HepG2 (cell line): ENCODE measurements around the gene SLC23A2. TPM values are rescaled to one million over a fixed set of nuclear protein-coding genes. Genes with fewer than 3 reads are reported as not detected.
A peak's percentile ranks its signal among the peaks of the same experiment; 100 is the strongest.
"Not testable (repeated sequence)": the region's sequence is repeated elsewhere in the genome, so short reads cannot be mapped to it uniquely, and the experiment has no call there.

Source experiments
- ARID5B ChIP-seq: IDR thresholded peaks from 2 replicates; pipeline ENCODE4 v1.4.0; 2020; ENCODE audit warnings: mild to moderate bottlenecking, missing genetic modification reagents
- EP300 ChIP-seq, 3 experiments: sonication (generic) in 1 of 3; formaldehyde crosslinking in 1 of 3; IDR thresholded peaks; 2 replicates each; pipeline versions ENCODE4 v1.5.1 to v1.6.1; 2011 to 2020; ENCODE audit warnings: low read depth in 2 of 3, low read length in 2 of 3, borderline replicate concordance in 1 of 3, improper control_type of control experiment in 1 of 3, mild to moderate bottlenecking in 1 of 3, missing genetic modification reagents in 1 of 3, moderate library complexity in 1 of 3
- FOXA1 ChIP-seq, 2 experiments: fragments of 450-650 bp in 1 of 2; sonication (generic) in 1 of 2; formaldehyde crosslinking in 1 of 2; IDR thresholded peaks; 2 replicates each; pipeline versions ENCODE4 v1.4.0 to v1.6.1; 2016 to 2020; ENCODE audit warnings: missing genetic modification reagents in 1 of 2
- HDAC2 ChIP-seq: sonication (generic); formaldehyde crosslinking; IDR thresholded peaks from 2 replicates; pipeline ENCODE4 v1.4.0; 2020; ENCODE audit warnings: missing genetic modification reagents
- ISL2 ChIP-seq: sonication (generic); formaldehyde crosslinking; IDR thresholded peaks from 2 replicates; pipeline ENCODE4 v1.5.0; 2020; ENCODE audit warnings: missing genetic modification reagents
- JUND ChIP-seq: sonication (generic); formaldehyde crosslinking; IDR thresholded peaks from 2 replicates; pipeline ENCODE4 v1.8.0; 2022; ENCODE audit warnings: mild to moderate bottlenecking, missing genetic modification reagents
- KAT8 ChIP-seq: IDR thresholded peaks from 2 replicates; pipeline ENCODE4 v1.6.1; 2016; ENCODE audit warnings: missing genetic modification reagents, missing compliant biosample characterization
- KLF6 ChIP-seq: IDR thresholded peaks from 2 replicates; pipeline ENCODE4 v1.8.0; 2016; ENCODE audit warnings: missing biosample characterization, missing genetic modification reagents
- NCOR1 ChIP-seq: fragments of 200-600 bp; sonication (generic); IDR thresholded peaks from 2 replicates; pipeline ENCODE4 v1.7.0; 2017; ENCODE audit warnings: antibody characterized with exemption, low read length, borderline replicate concordance
- NR2F6 ChIP-seq, 2 experiments: IDR thresholded peaks; 2 replicates each; pipeline ENCODE4 v1.6.1; 2016; ENCODE audit warnings: antibody characterized with exemption in 1 of 2, mild to moderate bottlenecking in 1 of 2
- PHF5A ChIP-seq: IDR thresholded peaks from one replicate; pipeline ENCODE4 v1.6.1; 2018; ENCODE audit warnings: low read depth, missing genetic modification reagents; ENCODE audit not compliant: unreplicated experiment
- PITX1 ChIP-seq: sonication (generic); formaldehyde crosslinking; IDR thresholded peaks from 2 replicates; pipeline ENCODE4 v1.5.1; 2020; ENCODE audit warnings: mild to moderate bottlenecking, missing genetic modification reagents
- SALL1 ChIP-seq: sonication (generic); formaldehyde crosslinking; IDR thresholded peaks from 2 replicates; pipeline ENCODE4 v1.8.0; 2022; ENCODE audit warnings: mild to moderate bottlenecking, missing genetic modification reagents
- SOX13 ChIP-seq, 3 experiments: fragments of 450-650 bp in 1 of 3; sonication (generic) in 1 of 3; formaldehyde crosslinking in 1 of 3; IDR thresholded peaks in 2 of 3; conservative IDR thresholded peaks in 1 of 3; 2 replicates each; pipeline versions ENCODE4 v1.5.0 to v1.6.1; 2016 to 2020; ENCODE audit warnings: antibody characterized with exemption in 1 of 3, mild to moderate bottlenecking in 1 of 3, missing compliant biosample characterization in 1 of 3, missing genetic modification reagents in 1 of 3, moderate library complexity in 1 of 3
- TCF7 ChIP-seq: sonication (generic); IDR thresholded peaks from 2 replicates; pipeline ENCODE4 v1.6.1; 2016; ENCODE audit warnings: antibody characterized with exemption, low read depth
- TFE3 ChIP-seq: IDR thresholded peaks from 2 replicates; pipeline ENCODE4 v1.6.1; 2016
- ZFX ChIP-seq: sonication (generic); formaldehyde crosslinking; IDR thresholded peaks from 2 replicates; pipeline ENCODE4 v1.4.0; 2020; ENCODE audit warnings: mild to moderate bottlenecking, low read depth, missing genetic modification reagents, moderate library complexity
- ZNF124 ChIP-seq: sonication (generic); formaldehyde crosslinking; IDR thresholded peaks from 2 replicates; pipeline ENCODE4 v1.4.0; 2020; ENCODE audit warnings: missing genetic modification reagents
- ZNF792 ChIP-seq: IDR thresholded peaks from 2 replicates; pipeline ENCODE4 v1.6.1; 2016
- polyA plus RNA-seq, 8 experiments: library from polyadenylated mRNA; depleted of rRNA in 3 of 8; stranded (reverse) in 7 of 8; unstranded in 1 of 8; fragments of >200 nt; fragmentation: Illumina TruSeq in 4 of 8; extraction: Trizol in 4 of 8; gene quantifications; 2 replicates each; pipeline versions ENCODE4 v1.2.1 to v1.2.3, GENCODE V29; 2011 to 2016; ENCODE audit warnings: low read depth in 4 of 8, missing spikeins in 1 of 8, mixed read lengths in 1 of 8; ENCODE audit not compliant: insufficient read depth in 1 of 8
- total RNA-seq, 5 experiments: library from RNA; depleted of rRNA; stranded (reverse); fragments of >200 nt; fragmentation: Illumina TruSeq; extraction: Trizol; gene quantifications; 2 replicates each; pipeline ENCODE4 v1.2.3, GENCODE V29; 2016; ENCODE audit warnings: low read depth in 1 of 5
- TF ChIP-seq, protein P1 (sequence below): sonication (generic); formaldehyde crosslinking; IDR thresholded peaks from 2 replicates; pipeline ENCODE4 v1.5.0; 2020; ENCODE audit warnings: mild to moderate bottlenecking, missing genetic modification reagents, borderline replicate concordance

The SLC23A2 gene
- total and polyA plus RNA-seq, 2 of the 13 experiments (the other 11 are each of a cell fraction or from before 2014, with no cell fraction given), result 42.2 to 51.2 TPM

GRCh38 chr20:5028258-5029059 lies 27.1 kb upstream of the SLC23A2 start (continued):
- TF ChIP-seq ARID5B (CRISPR knock-in tag) (peak; percentile 91), PITX1 (peak; percentile 61; the same call in 1 of the 2 replicates), EP300 (IDR thresholded peaks at IDR 0.05; ENCODE audit: low read depth in 2 of 2, low read length in 2 of 2) (peak; percentile 71 to 89), EP300 (CRISPR knock-in tag; IDR thresholded peaks at IDR 0.05; ENCODE audit: borderline replicate concordance) (peak; percentile 85), PHF5A (peak; percentile 49), ISL2 (CRISPR knock-in tag) (peak; percentile 82), FOXA1 (CRISPR knock-in tag; IDR thresholded peaks at IDR 0.05) (peak; percentile 52), KLF6 (peak; percentile 35; the same call in 1 of the 2 replicates), NCOR1 (peak; percentile 91), NR2F6 (IDR thresholded peaks at IDR 0.05) (peak; percentile 87), NR2F6 (CRISPR knock-in tag; IDR thresholded peaks at IDR 0.05) (peak; percentile 88), JUND (peak; percentile 28; the same call in 1 of the 2 replicates), SALL1 (CRISPR knock-in tag) (peak; percentile 60; the same call in 1 of the 2 replicates), KAT8 (CRISPR knock-in tag) (peak; percentile 69), SOX13 (IDR thresholded peaks at IDR 0.05) (peak; percentile 77), SOX13 (CRISPR knock-in tag; conservative IDR thresholded peaks at IDR 0.05 in 1 of 2, IDR thresholded peaks at IDR 0.05 in 1 of 2) (peak in 1 of 2 experiments; percentile 96; a peak in 2 of 4 replicates), TCF7 (peak; percentile 64), ZNF124 (CRISPR knock-in tag) (0 out of 2 replicates have a peak, but pooled peaks have one; percentile 17), ZNF792 (peak; percentile 70; the same call in 1 of the 2 replicates), HDAC2 (peak; percentile 83; the same call in 1 of the 2 replicates), ZFX (CRISPR knock-in tag) (0 out of 2 replicates have a peak, but pooled peaks have one; percentile 34), TFE3 (CRISPR knock-in tag) (peak; percentile 86)
- not testable (repeated sequence) for TF ChIP-seq FOXA1 (IDR thresholded peaks at IDR 0.05)
- TF ChIP-seq, protein P1, sequence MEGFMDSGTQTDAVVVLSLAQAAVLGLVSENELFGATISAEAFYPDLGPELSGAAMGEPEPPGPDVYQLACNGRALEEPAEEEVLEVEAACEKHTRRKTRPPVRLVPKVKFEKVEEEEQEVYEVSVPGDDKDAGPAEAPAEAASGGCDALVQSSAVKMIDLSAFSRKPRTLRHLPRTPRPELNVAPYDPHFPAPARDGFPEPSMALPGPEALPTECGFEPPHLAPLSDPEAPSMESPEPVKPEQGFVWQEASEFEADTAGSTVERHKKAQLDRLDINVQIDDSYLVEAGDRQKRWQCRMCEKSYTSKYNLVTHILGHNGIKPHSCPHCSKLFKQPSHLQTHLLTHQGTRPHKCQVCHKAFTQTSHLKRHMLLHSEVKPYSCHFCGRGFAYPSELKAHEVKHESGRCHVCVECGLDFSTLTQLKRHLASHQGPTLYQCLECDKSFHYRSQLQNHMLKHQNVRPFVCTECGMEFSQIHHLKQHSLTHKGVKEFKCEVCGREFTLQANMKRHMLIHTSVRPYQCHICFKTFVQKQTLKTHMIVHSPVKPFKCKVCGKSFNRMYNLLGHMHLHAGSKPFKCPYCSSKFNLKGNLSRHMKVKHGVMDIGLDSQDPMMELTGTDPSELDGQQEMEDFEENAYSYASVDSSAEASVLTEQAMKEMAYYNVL (CRISPR knock-in tag), result peak; percentile 46
